GM12801 (cell line): ENCODE measurements around the gene RFC5.

Experiments
- TF ChIP-seq, protein P1 (sequence below): IDR thresholded peaks from one replicate; pipeline ENCODE4 v1.5.1; 2011; ENCODE audit warnings: control low read depth; ENCODE audit not compliant: insufficient read length; ENCODE audit errors: extremely low read depth

The RFC5 gene

DNA sequence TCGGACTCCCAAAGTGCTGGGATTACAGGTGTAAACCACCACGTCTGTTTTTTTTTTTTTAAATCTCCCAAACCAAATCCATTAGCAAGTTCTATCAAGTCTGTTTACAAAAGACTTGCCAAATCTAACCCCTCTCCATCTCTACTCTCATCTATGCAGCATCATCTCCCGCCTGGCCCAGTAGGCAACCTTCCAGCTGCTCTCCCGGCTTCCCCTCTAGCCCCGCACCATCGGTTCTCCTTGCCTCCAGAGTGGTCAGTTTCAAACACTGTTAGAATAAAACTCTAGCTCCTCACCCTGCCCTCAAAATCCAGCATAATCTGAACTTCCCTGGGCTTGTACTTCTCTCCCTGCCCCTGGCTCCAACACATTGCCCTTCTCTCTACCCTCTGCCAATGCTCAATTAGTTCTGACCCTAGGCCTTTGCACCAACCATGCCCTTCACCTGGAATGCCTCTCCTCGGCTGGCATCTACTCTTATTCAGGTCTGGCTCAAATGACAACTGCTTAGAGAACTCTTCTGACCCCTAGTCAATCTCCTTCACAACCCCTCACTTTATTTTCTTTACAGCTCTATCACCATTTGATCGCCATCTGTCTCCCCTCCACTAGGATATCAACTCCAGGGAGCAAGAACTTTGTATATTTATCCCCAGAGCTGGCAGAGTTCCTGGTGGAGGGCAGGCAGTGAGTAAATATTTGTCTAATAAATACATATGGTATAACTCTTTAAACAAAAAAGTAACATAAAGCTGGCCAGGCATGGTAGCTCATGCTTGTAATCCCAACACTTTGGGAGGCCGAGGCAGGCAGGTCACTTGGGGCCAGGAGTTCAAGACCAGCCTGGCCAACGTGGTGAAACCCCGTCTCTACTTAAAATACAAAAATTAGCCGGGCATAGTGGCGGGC is 39.6 kb downstream of the RFC5 start:
- TF ChIP-seq, protein P1, sequence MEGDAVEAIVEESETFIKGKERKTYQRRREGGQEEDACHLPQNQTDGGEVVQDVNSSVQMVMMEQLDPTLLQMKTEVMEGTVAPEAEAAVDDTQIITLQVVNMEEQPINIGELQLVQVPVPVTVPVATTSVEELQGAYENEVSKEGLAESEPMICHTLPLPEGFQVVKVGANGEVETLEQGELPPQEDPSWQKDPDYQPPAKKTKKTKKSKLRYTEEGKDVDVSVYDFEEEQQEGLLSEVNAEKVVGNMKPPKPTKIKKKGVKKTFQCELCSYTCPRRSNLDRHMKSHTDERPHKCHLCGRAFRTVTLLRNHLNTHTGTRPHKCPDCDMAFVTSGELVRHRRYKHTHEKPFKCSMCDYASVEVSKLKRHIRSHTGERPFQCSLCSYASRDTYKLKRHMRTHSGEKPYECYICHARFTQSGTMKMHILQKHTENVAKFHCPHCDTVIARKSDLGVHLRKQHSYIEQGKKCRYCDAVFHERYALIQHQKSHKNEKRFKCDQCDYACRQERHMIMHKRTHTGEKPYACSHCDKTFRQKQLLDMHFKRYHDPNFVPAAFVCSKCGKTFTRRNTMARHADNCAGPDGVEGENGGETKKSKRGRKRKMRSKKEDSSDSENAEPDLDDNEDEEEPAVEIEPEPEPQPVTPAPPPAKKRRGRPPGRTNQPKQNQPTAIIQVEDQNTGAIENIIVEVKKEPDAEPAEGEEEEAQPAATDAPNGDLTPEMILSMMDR: no peak

DNA sequence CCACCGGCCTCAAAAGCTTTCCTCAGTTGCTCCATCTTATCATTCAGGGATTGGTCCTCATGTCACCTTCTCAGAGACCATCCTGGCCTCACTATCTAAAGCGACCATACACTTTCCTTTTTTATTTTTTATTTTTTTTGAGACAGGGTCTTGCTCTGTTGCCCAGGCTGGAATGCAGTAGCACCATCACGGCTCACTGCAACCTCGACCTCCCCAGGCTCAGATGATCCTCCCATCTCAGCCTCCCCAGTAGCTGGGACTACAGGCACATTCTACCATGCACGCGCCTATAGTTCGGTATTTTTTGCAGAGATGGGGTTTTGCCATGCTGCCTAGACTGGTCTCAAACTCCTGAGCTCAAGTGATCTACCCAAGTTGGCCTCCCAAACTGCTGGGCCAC is 41.7 kb downstream of the RFC5 start:
- TF ChIP-seq, protein P1: no peak

DNA sequence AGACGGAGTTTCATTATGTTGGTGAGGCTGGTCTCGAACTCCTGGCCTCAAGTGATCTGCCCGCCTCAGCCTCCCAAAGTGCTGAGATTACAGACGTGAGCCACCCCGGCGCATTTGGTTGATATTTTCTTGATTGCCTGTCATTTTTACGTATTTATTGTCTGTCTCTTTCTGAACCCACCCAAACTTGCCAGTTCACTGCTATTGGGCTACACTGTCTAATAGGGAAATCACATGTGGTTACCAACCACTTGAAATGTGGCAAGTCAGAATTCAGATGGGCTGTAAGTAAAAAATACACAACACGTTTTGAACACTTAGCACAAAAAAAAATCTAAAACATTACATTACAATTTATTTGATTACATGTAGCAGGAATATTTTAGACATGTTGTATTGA is 42.4 kb downstream of the RFC5 start:
- TF ChIP-seq, protein P1: no peak

DNA sequence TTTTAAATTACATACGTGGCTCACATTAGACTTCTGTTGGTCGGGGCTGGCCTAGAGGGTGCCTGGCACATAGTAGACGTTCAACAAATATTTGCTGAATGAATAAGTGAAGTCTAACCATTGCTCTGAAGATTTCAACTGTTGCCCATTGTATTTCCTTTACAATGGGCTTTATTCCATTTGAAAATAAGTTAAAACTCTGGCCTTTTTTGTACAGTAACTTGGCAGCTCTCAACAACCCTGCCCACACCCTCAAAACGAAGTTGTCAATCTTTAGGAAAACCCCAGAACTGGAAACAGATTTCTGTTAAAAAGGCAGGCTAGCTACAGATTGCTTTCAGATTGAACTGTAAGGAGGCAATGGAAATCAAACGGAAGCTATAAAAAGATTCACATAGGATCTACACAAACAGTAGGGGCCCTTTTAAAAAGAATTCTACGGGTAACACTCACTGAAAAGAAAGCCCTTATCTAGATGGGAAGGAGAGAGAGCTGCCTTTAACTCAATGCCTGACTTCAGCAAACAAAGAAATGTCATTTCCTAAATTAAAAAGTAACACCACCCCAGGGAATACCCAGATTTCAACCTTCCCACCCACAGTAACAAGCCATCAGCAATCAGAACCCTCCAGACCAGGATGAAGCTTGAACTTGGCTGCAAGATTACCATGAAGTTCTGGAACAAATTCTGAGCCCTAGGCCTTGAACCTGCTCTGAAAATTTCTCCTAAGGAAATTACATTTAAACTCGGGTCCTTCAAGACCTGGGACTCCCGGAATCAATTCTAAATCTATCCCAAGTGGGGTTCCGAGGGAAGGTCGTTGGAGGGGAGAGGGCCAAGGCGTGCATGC is 43.1 kb downstream of the RFC5 start:
- TF ChIP-seq, protein P1: no peak

DNA sequence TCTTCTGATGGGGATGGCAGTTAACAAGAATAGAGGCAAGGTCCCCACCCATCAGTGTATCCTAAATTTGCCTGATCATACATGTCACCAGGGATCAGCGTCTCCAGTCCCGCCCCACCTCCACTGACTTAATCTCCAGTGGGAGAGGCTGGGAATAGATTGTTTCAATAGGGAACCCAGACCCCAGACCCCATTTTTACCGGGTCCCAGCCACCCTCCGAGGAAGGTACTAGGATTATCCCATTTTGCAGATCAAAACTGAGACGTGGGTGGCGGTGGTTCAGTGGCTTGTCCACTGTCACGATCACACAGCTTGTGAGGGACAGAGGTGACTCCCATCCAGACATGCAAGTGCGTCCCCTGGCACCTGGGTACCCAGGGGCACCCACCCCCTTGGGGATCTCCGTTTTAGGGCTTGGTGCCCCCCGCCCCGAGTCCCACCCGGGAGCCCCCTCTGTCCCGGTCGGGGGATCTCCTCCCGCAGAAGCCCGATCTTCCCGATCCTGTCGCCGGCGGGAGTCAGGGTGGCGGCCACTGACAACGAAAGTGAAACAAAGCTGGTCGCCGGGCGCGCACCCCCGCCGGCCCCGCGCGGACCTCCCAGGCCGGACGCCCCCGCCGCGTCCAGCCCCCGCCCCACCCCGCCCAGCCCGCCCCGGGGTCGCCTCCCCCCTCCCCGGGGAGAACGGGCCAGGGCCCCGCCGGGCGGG is 44.0 kb downstream of the RFC5 start:
- TF ChIP-seq, protein P1: no peak

DNA sequence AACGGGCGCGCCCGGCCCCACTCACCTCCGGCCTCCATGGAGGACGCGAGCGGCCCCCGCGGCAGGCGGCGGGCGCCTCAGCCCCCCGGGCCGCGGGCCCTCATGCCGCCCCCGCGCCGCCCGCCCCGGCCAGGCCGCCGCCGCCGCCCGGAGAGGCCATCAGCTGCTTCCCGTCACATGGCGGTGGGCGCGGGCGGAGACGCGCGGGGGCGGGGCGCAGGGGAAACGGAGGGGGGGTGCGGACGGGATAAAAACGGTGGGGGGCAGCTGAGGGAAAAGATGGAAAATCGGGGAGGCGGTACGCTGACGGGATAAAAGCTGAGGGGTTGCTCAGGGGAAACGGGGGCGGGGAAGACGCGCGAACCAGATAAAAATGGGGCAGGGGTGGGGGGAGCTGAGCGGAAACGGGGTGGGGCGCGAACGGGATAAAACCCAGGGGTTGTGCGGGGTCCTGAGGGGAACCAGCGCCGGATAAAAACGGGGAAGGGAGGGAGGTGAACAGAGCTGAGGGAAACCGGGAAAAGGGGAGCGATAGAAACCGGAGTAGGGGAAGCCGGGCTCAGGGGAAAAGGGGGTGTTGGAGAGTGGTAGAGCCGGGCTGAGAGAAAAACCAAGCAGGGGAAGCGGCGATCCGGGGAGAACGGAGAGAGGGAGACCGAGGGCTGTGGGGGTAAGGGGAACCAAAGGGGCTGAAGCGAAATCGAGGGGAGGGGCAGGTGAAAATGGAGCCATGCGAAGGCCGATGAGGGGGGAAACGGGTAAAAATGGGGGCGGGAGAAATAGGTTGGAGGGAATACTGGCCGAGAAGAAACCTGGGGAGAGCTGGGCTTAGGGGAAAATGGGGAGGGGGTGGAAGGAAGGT is 44.7 kb downstream of the RFC5 start, which contains the start of gene WSB2:
Gene WSB2, minus strand, starts transcription at position 169 of the 862 bp plus-strand sequence. Its CDS starts 131 bp downstream, at position 38.
- TF ChIP-seq, protein P1: no peak
